ENCODE results near the gene AGAP1. TPM values are rescaled to one million over a fixed set of nuclear protein-coding genes. Genes with fewer than 3 reads are reported as not detected.

AGAP1 gene
- total RNA-seq, 2 donors from 2014 or later: 22.5 to 23.9 TPM

DNA sequence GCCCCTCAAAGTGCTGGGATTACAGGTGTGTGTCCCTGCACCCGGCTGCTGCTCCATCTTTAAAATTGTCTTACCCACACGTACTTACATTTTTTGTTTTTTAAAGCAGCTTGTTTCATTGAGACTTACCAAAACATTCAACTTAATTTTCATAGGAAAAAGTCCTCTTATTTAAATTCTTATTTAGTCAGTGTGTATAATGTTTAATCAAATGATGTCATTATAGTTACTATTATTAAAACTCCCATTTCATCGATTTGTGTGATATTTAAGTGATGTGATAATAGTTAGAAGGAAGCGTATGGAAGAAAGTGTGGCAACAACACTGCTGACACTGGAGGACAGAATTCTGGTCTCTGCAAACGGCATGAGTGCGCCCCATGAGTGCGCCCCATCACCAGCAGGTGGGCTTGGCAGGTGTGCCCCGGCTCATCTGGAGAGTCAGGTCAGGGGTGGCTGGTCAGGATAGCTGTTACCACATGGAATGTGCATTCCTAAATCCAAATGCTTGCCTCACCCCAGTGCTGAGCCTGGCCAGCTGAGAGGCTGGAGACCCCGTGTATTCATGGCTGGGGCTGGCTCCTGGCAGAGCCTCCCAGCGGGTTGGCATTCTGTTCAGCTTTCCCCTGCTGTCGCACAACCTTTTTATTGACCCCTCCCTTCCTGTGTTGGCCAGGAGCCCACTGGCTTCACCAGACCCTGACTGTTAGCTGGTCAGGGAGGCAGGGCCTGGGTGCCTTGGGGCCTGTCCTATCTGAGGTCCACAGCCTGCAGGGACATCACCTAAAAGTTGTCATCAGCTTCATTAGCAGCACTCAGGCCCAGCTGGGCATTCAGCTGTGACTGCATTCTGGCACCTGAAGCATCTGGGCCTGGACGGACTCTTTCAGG, 79.7 kb downstream of the AGAP1 start:
- DNase-seq (peak; percentile 55), ATAC-seq (peak; percentile 63 to 76)

DNA sequence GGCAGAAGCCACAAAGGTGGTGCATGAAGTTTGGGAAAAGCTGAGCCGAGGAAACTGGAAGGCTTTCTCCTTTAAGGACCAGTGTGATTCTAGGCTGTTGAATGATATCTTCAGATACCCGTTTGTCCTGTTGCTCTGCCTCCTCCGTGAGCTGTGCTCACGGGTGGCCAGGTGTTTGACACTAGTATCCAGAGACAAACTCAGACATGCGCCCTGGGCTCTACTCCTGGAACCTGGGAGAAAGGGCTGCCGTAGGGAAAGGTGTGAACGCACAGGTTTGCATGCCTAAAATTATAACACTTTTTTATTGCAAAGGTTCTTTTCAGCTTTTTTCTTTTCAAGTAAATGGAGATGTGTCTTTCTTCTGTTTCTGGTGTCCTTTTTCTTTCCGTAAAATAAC, 81.6 kb downstream of the AGAP1 start:
- DNase-seq: no peak
- ATAC-seq: no peak
- intact Hi-C loops (cut with DNase I): no loop called here

More for the DNA sequence above, 79.7 kb downstream of the AGAP1 start:
- intact Hi-C loops (cut with DNase I): no loop called here

DNA sequence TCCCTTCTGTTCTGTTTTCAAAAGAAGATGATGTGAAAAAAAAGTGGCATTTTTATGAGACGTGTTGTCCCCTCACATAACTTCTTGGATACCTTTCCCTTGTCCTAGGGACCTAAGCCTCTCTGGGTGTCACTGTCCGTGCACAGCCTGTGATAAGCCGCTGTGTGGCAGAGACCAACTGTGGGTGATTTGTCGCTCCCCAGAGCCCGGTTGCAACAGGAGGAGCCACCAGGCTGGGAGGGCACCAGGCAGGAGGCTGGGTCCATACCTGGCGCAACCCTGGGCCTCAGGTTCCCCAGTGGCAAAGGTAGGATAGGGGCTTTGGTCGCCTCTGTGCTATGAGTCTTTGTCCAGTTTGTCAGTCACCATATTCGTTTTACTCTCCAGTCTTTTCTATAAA, 82.1 kb downstream of the AGAP1 start:
- intact Hi-C loops (cut with DNase I): no loop called here
- ATAC-seq (no peak), DNase-seq (no peak)

DNA sequence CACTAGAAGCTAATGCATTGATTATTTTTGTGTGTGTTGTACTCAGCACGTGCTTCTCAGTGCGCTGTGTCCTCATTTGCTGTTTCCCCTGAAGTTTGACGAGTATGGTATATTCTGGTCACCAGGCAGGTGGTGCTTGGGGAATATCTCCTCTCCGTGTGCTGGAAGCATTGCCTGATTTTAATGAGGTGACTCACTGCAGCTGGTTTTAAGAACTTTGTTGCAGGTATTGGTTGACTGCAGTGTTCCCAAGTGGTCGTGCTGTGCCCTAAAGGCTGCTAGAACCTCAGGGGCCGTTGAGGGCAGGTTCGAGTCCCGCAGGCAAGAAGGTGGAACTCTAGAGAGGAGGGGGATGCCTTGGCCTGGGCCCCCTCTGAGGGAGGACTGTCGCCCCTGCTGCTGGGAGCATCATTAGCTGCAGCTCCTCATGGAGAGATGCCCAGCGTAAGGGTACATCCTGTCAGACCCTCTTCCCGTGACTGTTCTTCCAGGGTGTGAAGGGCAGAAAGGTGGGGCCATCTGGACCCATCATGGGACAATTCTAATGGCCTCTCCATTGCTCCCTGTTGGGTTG, 82.6 kb downstream of the AGAP1 start:
- no peak for ATAC-seq
- intact Hi-C loops (cut with DNase I): no loop called here
- DNase-seq: no peak

DNA sequence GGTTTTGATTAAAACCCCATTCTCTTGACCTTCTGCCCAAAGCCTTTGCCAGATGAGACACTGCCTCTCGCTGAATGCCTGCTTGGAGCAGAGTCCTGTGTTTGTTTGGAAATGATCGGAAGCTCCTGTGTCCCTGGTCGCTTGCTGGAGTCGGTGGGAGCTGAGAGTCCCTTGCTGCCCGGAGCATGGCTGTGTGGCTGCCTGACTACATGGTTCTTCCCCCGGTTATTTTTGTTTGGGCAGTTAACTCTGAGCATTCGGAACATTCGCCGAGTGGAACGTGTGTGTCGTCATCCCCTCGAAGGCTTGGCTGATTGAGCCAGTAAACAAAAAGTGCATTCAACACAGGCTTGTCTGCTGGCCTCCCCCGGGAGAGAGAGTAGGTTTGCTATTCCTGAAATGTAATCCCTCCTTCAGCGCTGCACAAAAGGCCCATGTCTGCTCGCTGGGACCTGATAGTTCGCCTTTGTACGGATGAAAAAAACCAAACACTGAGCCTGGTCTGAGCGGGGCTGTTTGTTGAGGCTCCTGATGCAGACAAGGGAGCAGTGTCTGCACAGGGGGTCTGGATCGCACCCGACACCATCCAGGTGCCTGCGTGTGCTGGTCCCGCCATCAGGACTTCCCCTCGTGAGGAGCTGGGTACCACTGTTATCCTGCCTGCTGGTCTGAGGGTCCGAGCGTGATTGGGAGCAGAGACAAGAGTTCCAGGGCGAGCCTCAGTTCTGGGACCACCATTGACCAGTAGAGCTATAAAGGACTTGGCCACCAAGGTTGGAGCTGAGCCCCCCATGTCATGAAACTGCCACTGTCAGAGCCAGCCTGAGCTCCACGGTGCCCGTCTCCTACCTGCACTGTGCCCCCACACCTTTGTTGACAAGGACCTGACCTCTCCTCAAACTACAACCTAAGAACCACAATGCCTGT, 83.8 kb downstream of the AGAP1 start:
- peak; percentile 63 for DNase-seq
- intact Hi-C loops (cut with DNase I): no loop called here
- peak; percentile 66 to 75 for ATAC-seq

DNA sequence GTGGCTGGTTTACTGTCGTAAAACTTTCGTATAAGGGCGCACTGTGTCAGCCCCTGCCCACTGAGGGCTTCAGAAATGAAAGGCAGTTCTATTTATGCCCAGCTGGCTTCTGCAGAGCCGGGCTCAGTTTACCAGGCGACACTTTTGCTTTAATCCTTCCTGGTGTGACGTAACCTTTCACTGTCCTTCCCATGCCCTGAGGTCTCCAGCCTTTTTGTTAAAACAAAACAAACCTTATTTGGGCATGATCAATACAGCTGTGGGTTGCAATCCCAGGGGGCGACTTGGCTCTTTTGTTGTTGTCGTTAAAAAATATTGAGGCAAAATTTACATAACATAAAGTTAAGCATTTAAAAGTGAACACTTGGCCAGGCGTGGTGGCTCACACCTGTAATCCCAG, 85.3 kb downstream of the AGAP1 start:
- DNase-seq: no peak
- no peak for ATAC-seq
- intact Hi-C loops (cut with DNase I): no loop called here

DNA sequence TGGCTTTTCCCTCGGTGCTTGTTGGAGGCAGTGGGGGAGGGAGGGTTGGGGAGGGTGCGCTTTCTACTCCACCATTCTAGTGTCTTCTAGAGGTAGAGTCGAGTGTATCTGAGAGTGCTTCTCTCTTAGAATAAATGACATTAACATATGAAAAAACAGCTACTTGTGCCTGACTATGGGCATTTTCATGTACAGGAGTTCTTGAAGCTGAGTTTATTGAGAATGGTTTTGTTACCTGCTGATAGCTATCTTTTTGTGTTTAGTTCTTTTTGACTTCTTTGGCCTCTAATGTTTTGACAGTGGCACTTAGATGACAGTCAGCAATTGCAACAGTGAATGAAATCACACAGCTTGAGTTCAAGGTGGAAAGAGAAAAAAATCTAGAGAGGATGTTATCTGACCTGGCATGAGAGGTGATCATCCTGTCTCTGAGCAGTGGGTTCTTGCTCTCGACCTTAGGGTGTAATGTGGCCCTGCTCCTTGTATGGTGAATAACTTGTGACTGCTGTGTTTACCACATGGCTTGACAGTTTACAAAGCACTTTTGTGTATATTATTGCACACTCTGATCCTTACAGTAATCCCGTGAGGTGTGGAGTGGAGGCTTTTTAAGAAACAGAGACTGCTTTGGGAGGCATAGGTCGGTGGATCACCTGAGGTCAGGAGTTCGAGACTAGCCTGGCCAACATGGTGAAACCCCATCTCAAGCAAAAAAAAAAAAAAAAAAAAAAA, 86.7 kb downstream of the AGAP1 start:
- ATAC-seq (no peak), DNase-seq (no peak)
- intact Hi-C loops (cut with DNase I): loop anchor here in 1 of 2 donors (10.0 kb wide), 1 partner anchor 86 kb away; the partner anchor contains the start of gene AGAP1

DNA sequence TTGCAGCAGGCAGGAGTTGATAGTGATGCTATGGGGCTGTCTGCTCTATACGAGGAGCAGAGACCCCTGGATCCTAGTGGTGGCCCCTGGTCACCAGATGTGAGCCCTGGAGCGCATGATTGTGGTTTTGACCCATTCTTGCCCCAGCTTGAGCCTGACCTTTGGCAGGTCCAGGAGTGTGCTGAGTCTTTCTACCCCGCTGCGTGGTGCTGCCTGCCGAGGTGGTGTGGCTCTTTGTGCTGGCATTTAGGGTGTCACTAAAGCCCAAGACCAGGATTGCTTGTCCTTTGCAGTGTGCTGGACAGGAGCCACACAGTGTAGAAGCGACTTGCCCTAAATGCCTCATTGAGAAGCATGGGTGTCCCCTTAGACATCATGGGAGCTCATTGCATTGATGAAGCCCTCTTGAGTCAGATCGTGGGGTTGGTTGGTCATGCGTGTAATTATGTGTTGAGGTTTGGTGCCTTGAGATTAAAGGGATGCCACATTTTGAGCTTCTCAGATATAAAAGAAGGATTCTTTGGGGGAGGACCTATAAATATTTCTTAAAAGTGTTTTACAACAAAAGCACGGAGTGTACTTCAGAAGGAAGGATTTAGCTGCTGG, 88.3 kb downstream of the AGAP1 start:
- intact Hi-C loops (cut with DNase I): loop anchor here in 1 of 2 donors (10.0 kb wide), 1 partner anchor 87 kb away; the partner anchor contains the start of gene AGAP1
- no peak for ATAC-seq
- no peak for DNase-seq

DNA sequence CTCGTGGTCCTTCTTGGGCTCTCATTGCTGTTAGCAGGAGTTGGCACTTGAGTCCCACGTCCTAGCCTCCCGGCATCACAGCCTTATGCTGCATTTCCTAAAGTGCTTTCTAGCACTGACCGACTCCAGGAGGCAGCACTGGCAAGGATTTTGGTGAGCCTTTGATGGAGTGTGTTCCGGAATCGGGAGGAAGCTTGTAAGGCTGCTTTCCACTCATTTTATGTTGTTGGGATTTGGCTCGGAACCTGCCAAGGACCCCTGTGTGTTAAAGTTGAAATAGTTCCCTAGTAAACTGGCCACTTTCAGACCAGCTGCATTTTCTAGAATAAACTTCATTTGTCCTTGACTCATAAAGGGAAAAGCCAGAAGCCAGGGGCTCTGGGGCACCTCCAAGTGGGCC, 88.9 kb downstream of the AGAP1 start:
- intact Hi-C loops (cut with DNase I): loop anchor here in 1 of 2 donors (10.0 kb wide), 1 partner anchor 88 kb away; the partner anchor contains the start of gene AGAP1
- ATAC-seq: no peak
- DNase-seq: no peak

DNA sequence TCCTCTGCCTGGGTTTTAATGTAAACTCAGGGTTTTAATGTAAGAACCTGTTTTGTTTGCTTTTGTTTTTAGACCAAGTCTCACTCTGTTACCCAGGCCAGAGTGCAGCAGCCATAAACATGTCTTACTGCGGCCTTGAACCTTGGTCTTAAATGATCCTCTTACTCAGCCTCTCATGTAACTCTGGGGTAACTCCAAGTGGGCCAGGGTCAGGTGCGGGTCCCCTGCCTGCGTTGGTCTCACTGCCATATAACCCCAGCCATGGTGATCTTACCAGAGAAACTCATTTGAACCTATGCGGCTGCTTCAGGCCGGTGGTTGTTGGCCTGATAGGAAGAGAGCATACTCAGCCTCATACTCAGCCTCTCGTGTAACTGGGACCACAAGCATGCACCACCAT, 89.3 kb downstream of the AGAP1 start:
- no peak for ATAC-seq
- DNase-seq: no peak
- intact Hi-C loops (cut with DNase I): loop anchor here in 1 of 2 donors (10.0 kb wide), 1 partner anchor 88 kb away; the partner anchor contains the start of gene AGAP1

DNA sequence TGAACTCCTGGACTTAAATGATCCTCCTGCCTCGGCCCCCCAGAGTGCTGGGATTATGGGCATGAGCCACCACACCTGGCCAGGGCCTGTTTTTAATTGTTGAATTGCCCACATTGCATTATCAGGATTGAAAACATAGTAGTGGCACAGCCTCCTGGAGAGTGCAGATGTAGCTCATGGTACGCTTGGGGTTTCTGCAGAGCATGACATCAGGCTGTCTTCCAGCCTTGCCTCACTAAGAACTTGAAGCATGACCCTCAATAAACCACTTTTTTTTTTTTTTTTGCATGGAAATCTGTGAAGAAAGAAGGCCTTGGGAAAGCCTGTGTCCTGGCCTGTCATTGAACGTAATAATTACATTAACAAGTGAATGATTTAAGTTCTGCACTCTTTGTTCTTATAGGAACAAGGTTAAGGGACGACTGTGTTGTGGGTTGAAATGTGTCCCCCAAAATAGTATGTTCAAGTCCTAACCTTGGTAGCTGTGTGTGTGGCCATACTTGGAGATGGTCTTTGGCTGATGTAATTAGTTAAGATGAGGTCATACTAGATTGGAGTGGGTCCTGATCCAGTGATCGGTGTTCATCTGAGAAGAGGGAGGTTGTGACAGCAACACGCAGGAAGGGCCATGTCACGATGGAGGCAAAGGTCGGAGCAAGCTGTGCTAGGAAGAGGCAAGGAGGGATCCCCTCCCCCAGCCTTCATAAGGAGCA, 90.2 kb downstream of the AGAP1 start:
- intact Hi-C loops (cut with DNase I): loop anchor here in 1 of 2 donors (10.0 kb wide), 1 partner anchor 89 kb away; the partner anchor contains the start of gene AGAP1
- no peak for ATAC-seq
- DNase-seq: no peak

DNA sequence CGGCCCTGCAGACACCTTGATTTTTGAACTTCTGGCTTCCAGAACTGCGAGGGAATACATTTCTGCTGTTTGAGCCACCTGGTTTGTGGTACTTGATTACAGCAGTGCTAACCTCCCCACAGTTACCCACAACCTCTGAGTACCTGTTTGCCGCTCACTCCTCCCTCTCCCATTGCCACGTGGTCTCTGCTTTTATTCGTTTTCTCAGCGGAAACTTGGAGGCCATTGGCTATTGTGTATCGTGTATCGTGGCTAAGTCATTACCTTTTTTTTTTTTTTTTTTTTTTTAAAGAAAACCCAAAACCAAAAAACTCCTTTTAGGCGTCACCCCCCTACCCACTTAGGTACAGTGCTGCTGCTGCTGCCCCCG, 90.8 kb downstream of the AGAP1 start:
- intact Hi-C loops (cut with DNase I): loop anchor here in 1 of 2 donors (10.0 kb wide), 1 partner anchor 90 kb away; the partner anchor contains the start of gene AGAP1
- ATAC-seq (no peak), DNase-seq (no peak)

DNA sequence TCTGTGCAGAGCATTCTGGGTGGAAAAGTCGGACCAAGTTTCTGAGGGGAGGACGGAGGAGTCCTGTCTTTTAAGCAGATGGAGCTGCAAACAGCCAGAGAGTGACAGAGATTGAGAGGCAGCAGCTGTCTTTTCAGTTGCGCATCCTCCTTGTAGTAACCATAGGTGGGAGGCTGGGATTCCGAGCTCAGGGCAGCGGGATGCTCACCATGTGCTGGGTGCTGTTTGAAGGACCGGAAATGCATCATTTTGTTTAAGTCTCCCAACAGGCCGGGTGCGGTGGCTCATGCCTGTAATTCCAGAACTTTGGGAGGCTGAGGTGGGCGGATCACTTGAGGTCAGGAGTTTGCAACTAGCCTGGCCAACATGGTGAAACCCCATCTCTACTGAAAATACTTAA, 93.4 kb downstream of the AGAP1 start:
- DNase-seq (no peak), ATAC-seq (no peak)
- intact Hi-C loops (cut with DNase I): loop anchor here in 1 of 2 donors (10.0 kb wide), 1 partner anchor 92 kb away; the partner anchor contains the start of gene AGAP1

DNA sequence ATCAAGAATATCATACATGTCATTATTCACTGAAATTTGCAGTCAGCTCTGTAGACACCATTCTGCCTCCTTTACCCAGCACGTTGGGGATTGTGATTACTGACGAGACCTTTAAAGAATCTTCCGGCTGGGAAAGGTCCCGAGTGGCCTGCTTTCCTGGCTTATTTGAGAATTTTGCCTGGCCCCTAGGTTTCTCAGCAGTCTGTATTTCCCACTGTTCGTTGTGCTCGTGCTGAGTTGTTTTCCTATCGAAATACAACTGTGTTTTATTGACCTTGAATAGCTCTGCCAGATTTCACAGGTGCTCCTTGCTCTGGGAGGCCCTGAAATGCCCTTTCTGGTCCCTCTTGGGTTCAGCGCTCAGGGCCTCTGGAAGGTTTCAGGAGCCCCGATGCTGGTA, 94.9 kb downstream of the AGAP1 start:
- ATAC-seq (peak in 1 of 2 donors; percentile 26), DNase-seq (no peak)
- intact Hi-C loops (cut with DNase I): loop anchor here in 1 of 2 donors (10.0 kb wide), 1 partner anchor 94 kb away; the partner anchor contains the start of gene AGAP1

DNA sequence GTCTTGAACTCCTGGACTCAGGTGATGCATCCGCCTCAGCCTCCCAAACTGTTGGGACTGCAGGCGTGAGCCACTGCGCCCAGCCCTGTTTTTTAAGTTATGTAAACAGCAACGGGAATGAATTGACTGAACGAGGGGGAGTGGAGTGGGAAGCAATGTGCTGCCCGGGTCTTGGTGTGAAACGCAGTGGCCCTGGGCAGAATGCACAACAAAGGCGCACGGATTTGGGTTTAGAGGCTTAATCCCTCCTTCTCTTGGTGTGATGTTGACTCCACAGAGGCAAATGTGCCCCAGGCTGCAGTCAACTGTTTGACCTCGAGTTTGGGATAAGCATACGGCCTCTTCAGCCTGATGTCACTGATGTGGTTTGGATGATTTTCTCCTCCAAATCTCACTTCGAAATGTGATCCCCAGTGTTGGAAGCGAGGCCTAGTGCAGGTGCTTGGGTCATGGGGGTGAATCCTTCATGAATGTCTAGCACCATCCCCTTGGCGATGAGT, 97.4 kb downstream of the AGAP1 start:
- no peak for DNase-seq
- intact Hi-C loops (cut with DNase I): no loop called here
- no peak for ATAC-seq

DNA sequence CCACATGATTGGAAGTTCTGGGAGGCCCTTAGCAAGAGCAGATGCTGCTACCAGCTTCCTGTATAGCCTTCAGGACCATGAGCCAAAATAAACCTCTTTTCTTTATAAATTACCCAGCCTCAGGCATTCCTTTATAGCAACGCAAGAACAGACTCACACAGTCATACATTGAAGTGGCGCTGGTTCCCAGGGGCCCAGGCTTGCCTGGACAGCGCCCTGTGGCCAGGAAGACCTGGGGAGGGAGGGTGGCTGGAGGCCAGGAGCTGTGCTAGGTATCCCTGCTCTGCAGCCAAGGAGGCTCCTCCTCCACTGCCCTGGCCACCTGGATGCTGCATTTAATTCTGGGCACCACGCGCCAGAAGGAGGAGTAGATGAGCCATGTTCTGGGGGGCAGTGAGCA, 98.1 kb downstream of the AGAP1 start:
- intact Hi-C loops (cut with DNase I): no loop called here
- no peak for DNase-seq

DNA sequence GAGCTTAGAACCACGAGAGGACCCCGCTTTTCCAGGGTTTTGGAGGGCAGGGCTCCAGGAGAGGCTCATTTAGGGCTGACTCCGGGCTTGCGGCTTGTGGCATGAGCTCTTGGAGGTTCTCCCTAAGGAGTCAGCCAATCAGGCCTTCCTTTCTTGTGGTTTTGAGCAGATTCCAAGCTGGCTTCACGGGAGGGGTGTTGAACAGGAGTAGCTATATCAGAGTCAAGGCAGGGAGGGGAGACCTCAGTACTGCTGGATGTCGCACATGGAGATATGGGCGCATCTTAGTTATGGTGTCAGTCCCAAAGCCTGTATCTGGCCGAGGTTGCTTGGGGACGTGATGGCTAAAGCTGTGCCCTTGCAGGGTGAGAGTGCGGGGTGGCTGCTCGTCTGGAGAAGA, 98.6 kb downstream of the AGAP1 start:
- DNase-seq (no peak), ATAC-seq (no peak)
- intact Hi-C loops (cut with DNase I): no loop called here

More for the DNA sequence above, 98.1 kb downstream of the AGAP1 start:
- no peak for ATAC-seq
